HepG2 (cell line): ENCODE results near the gene HYI.
"Not testable (repeated sequence)": the region's sequence is repeated elsewhere in the genome, so short reads cannot be mapped to it uniquely, and the experiment has no call there.

ENCODE experiments used
- FOXO1 ChIP-seq: sonication (generic); formaldehyde crosslinking; IDR thresholded peaks from 2 replicates; pipeline ENCODE4 v1.4.0; 2020; ENCODE audit warnings: missing genetic modification reagents
- PRDM10 ChIP-seq: sonication (generic); formaldehyde crosslinking; IDR thresholded peaks from 2 replicates; pipeline ENCODE4 v1.4.0; 2020; ENCODE audit warnings: low read depth, missing genetic modification reagents

- TF ChIP-seq FOXO1, PRDM10 (CRISPR knock-in tag): not testable (repeated sequence)
These were observed 22.1 kb upstream of the HYI start for GRCh38 chr1:43475611-43476401.
